OCI-M1 (cell line): ENCODE measurements around the gene MMP15.
"Not testable (repeated sequence)": the region's sequence is repeated elsewhere in the genome, so short reads cannot be mapped to it uniquely, and the experiment has no call there.

ENCODE experiments used
- DNase-seq: peaks from one replicate; lab custom pipeline; 2025; lab: John Stamatoyannopoulos, UW

The MMP15 gene

DNA sequence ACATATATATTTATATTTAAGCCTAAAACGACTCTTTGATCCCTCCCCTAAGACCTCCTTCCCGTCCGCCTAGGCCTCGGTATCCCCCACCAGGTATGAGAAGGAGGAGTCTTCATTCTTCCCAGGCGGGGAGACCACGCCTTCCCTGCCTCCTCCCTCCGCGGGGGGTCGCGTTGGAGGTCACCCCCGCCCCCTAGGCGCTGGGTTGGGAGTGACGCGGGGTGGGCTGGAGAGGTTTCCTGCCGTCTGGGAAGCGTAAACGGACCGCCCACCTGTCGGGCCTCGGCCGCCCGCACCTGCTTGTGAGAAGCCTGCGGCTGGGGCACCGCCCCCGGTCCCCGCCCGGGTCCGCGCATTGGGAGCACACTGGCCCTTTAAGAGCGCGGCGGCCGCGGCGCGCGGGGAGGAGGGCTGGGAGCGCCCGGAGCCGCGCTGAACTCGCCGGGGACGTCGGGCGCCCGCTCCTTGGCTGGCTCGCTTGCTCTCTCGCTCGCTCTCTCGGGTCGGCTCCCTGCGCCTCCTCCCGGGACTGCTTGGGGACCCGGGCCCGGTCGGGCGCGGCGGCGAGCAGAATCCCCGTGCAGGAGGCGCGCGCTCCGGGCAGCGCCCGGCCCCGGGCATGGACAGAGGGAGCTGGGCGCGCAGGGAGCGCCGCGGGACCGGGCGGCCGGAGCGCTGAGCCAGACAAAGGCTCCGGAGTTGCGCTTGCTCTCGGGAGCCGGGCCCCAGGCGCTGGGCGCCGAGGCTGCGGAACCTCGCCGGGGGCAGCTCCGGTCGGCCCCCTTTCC lies at the start of gene MMP15:
MMP15 (plus strand) TSS at position 404 of the 788 bp plus-strand sequence. CDS start 597 bp downstream, outside the sequence.
- peak; percentile 59 for DNase-seq

DNA sequence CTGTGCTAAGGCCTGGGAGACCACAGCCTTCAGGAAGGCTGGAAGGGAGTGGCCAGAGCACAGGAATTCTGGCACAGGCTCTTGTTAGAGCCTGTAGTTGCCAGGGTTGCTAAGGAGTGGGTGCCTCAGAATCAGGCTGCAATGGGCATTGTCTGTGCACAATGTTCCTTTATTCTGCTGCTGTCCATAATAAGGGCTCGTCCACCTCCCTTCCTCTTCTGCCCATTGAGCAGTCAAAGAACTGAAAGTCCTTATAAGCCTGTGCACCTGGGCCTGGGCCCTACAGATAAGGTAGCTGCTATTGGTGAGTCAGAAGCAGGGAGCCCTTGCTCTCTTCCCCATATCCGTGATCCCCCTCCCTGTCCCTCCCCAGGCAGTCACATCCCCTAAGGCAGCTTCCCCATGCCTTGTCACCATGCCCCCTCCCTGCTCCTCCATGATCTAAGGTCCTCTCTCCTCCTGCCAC lies 49.2 kb upstream of the MMP15 start:
- peak; percentile 63 for DNase-seq

GRCh38 chr16:57977418-57978069 lies 48.0 kb upstream of the MMP15 start:
- peak; percentile 3 for DNase-seq

DNA sequence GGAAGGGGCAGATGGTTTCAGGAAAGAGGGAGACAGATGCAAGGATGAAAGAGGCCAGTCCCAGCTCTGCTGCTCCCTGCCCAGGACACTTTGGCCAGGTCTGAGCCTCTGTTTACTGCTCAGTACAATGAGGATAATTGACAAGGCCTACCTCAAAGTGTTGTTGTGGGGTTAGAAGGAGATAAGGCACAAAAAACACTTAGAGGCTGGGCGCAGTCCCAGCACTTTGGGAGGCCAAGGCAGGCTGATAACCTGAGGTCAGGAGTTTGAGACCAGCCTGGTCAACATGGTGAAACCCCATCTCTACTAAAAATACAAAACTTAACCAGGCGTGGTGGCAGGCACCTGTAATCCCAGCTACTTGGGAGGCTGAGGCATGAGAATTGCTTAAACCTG lies 47.5 kb upstream of the MMP15 start:
- not testable (repeated sequence) for DNase-seq

- no peak for DNase-seq
Measured at GRCh38 chr16:57979006-57979585, 46.5 kb upstream of the MMP15 start.

GRCh38 chr16:57981636-57982035 lies 43.9 kb upstream of the MMP15 start:
- no peak for DNase-seq

DNA sequence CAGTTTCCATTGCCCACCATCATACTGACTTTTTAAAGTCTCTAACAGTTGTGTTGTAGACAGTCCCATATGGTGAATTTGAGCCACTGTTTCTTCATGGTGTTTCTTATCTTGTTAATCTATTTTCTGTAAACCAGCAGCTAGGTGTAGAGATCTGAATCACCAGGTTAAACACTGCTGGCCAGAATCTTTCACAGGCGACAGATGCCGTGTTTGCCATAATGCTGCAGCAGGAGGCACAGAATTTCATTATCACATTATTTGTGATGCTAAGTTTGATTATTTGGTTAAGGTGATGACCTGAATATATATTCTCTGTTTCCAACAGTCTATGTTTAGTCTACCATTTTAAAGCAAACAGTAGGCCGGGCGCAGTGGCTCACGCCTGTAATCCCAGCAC lies 43.2 kb upstream of the MMP15 start:
- no peak for DNase-seq

DNA sequence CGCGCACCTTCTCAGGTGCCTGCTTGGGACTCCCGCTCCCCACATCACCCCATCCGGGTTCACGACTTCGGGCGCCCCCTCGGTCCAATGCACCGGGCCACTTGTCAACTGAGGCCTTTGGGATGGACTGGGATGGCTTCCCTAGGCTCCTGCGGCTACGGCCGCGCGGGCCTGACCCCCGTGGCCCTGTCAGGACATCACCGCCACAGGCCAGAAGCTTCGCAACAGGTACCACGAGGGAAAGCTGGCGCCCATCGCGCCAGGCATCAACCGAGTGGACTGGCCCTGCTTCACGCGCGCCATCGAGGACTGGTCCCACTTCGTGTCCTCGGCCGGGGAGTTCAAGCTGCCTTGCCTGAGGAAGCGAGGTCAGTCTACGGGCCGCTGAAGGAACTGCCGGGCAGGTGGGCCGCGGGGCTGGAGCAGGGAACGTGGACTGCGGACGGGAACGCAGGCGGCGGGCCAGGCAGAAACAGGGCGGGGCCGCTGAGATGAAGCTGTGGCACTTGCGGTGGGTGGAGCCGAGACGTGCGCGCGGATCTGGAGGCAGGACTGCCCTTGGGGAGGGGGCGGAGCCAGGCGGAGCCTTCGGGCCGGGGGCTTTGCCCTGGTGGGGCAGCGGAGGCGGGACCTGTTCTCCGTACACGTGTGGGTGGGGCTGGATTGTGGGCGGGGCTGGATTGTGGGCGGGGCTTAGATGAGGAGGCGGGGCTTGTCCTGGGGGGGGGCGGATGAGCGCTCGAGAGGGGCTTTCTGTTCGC lies 40.9 kb upstream of the MMP15 start:
- peak; percentile 81 for DNase-seq

DNA sequence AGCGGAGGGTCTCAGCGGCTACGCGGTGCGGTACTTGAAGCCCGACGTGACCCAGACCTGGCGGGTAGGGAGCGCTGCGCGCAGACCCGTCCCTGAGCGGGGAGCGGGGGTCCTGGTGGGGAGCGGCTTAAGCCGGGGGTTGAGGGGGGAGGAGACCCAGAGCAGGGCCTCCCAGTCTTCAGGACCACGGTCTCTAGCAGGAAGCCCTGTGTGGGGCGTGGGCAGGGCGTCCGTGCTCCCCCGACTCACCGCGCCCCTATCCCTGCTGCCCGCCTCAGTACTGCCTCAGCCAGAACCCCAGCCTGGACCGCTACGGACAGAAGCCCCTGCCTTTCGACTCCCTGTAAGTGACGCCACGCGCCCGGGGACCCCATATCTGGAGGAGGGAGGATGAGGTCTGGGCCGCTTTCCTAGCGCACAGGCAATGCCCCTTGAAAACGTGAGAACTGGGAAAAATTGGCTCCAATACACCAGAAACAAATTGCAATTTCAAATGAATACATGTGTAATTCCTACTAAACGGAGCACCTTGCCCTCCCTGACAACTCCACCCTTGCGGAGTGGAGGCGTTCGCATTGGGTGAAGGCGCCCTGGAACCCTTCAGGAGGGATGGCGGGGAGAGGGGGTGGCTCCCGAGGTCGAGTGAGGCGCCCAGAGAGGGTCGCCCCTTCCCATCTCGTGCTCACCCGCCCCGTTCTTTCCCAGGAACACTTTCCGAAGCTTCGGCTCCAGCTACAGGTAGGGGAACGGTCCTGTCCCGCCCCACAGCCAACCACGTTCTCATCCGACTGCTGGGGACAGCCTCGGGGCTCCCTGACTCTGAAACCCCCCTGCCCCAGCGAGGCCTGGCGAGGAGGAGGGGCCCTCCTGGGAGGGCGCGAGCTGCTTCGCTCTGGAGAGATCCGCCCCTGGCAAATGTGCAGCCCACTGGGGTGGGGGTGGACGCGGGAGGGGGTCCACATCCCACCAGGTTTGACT lies 40.1 kb upstream of the MMP15 start:
- no peak for DNase-seq

DNA sequence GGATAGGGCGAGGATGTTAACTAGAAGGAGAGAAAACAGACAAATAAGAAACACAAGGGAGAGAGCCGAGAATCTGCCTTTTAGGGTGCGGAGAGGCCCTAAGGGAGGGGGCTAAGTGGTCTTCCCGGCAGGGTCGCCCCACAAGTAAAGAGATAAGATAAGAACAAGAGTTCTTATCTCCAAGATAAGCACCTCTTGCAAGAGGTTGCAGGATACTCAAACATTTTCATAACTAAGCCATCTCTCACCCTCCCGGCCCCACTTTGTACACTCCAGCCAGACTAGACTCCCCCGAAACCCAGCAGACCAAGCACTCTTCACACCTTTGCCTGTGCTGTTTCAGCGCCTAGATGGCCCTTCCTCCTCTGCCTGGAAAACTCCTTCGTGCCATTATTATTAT lies 39.4 kb upstream of the MMP15 start:
- DNase-seq: no peak

- no peak for DNase-seq
Measured at GRCh38 chr16:57987441-57988177, 37.9 kb upstream of the MMP15 start.

DNA sequence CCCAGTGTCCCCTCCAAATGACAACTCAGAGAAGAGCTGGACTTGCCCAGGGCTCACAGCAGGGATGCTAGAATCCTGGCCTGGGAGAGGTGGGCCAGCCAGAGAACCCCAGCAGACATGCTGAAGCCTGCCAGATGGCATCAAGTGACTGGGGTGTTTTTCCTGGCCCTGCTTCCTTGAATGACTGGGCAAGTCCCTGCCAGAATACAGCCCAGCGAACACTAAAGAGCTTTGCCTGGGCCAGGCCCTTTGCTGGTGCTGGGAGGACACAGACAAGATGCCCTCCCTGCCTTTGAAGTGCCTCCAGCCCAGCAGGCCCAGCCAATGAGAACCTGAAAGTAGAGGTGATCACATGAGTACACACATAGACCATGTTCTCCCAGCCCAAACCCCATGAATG lies 36.6 kb upstream of the MMP15 start:
- DNase-seq: no peak

GRCh38 chr16:57991551-57992059 lies 33.9 kb upstream of the MMP15 start:
- no peak for DNase-seq

DNA sequence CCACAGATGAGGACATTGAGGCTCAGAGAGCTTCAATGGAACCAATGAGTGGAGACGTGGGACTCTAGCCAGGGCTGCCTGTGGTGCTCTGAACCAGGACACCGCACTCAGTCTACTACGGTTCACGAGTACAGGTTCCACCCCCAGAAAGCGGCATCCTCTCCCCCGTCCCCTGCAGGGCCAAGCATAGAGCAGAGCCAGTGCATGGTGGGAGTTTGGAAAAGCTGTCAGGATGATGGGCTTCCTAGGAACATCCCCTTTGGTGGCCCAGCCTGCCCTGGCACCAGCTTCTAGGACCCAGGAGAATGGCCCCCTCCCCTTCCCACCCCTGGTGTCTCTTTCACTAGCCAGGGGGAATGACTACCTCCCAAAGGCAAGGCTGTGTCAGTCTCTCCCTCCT lies 33.5 kb upstream of the MMP15 start:
- DNase-seq: no peak

- no peak for DNase-seq
Measured at GRCh38 chr16:57993438-57993837, 32.1 kb upstream of the MMP15 start.

DNA sequence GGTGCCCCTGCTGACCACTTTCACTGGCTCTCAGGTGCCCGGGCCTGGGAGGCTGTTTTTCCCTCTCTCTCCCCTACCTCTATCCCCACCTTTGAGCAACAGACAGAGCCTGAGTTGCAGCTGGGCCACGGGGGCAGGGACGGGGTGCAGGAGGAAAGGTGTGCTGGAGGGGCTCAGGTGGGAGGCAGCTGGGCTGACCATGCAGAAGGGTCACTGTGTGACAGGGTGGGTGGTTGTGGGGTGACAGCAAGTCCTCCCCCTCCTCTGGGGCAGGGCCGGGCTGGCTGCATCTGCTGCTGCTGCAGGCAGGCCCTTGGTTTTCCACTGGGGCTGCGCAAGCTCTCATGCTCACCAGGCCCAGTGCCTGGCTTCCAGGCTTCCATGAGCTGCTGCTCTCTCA lies 31.7 kb upstream of the MMP15 start:
- DNase-seq: no peak

- DNase-seq: no peak
Measured at GRCh38 chr16:57994361-57994760, 31.2 kb upstream of the MMP15 start.

GRCh38 chr16:57994778-57995177 lies 30.8 kb upstream of the MMP15 start:
- DNase-seq: peak; percentile 74

GRCh38 chr16:57995721-57996405 lies 29.7 kb upstream of the MMP15 start:
- DNase-seq: no peak
